MM.1S (cell line): ENCODE data around the gene CEP164.
"Not testable (repeated sequence)": the region's sequence is repeated elsewhere in the genome, so short reads cannot be mapped to it uniquely, and the experiment has no call there.

Source experiments
- DNase-seq: peaks from one replicate; pipeline ENCODE4 v3.0.0-alpha.2; 2015
- H2AFZ ChIP-seq: fragments of 300-600 bp; sonication (generic); 2 replicates; pipeline ENCODE4 v1.6.0; 2016; ENCODE audit warnings: antibody characterized with exemption, low read length
- H3F3A ChIP-seq: fragments of 300-600 bp; sonication (generic); 2 replicates; pipeline ENCODE4 v1.6.1; 2016; ENCODE audit warnings: mild to moderate bottlenecking, antibody characterized with exemption, low read length, moderate library complexity, mixed read lengths; ENCODE audit not compliant: insufficient read depth
- H3K27ac ChIP-seq: fragments of 300-600 bp; sonication (generic); 2 replicates; pipeline ENCODE4 v1.5.1; 2016; ENCODE audit warnings: mild to moderate bottlenecking, low read length
- H3K27me3 ChIP-seq: fragments of 300-600 bp; sonication (generic); replicated peaks from 2 replicates; pipeline ENCODE4 v1.6.0; 2016; ENCODE audit warnings: low read length; ENCODE audit not compliant: insufficient read depth
- H3K36me3 ChIP-seq: fragments of 300-600 bp; sonication (generic); replicated peaks from 2 replicates; pipeline ENCODE4 v1.6.1; 2016; ENCODE audit warnings: mild to moderate bottlenecking, low read length, mixed read lengths; ENCODE audit not compliant: insufficient read depth
- H3K4me1 ChIP-seq: fragments of 300-600 bp; sonication (generic); 2 replicates; pipeline ENCODE4 v1.6.1; 2016; ENCODE audit warnings: low read length, mixed read lengths
- H3K4me2 ChIP-seq: fragments of 300-600 bp; sonication (generic); 2 replicates; pipeline ENCODE4 v1.6.0; 2016; ENCODE audit warnings: low read depth, low read length
- H3K4me3 ChIP-seq: fragments of 300-600 bp; sonication (generic); 2 replicates; pipeline ENCODE4 v1.5.1; 2016; ENCODE audit warnings: low read length, mixed read lengths
- H3K79me2 ChIP-seq: fragments of 300-600 bp; sonication (generic); 2 replicates; pipeline ENCODE4 v1.6.1; 2016; ENCODE audit warnings: mixed run types, low read length, mixed read lengths
- H3K9ac ChIP-seq: fragments of 300-600 bp; sonication (generic); 2 replicates; pipeline ENCODE4 v1.6.1; 2016; ENCODE audit warnings: low read length, mixed read lengths
- H3K9me2 ChIP-seq: fragments of 300-600 bp; sonication (generic); replicated peaks from 2 replicates; pipeline ENCODE4 v1.6.1; 2016; ENCODE audit warnings: mild to moderate bottlenecking, low read length, mixed read lengths; ENCODE audit not compliant: insufficient read depth
- H3K9me3 ChIP-seq: fragments of 300-600 bp; sonication (generic); replicated peaks from 2 replicates; pipeline ENCODE4 v1.6.1; 2016; ENCODE audit warnings: mild to moderate bottlenecking, low read length, mixed read lengths; ENCODE audit not compliant: insufficient read depth
- H4K20me1 ChIP-seq: fragments of 300-600 bp; sonication (generic); 2 replicates; pipeline ENCODE4 v1.6.1; 2016; ENCODE audit warnings: mild to moderate bottlenecking, low read length, moderate library complexity, mixed read lengths; ENCODE audit not compliant: insufficient read depth
- CTCF ChIP-seq: fragments of 300-600 bp; sonication (generic); IDR thresholded peaks from 2 replicates; pipeline ENCODE4 v1.5.1; 2016; ENCODE audit warnings: antibody characterized with exemption, low read length, mixed read lengths
- EZH2 ChIP-seq: fragments of 300-600 bp; sonication (generic); optimal IDR thresholded peaks from 2 replicates; pipeline ENCODE3; 2017; ENCODE audit warnings: low read depth, mild to moderate bottlenecking, antibody characterized with exemption, low read length, mixed read lengths
- EZH2phosphoT487 ChIP-seq: fragments of 300-600 bp; sonication (generic); IDR thresholded peaks from 2 replicates; pipeline ENCODE4 v1.6.1; 2018; ENCODE audit warnings: antibody characterized with exemption, low read length

The CEP164 gene

GRCh38 chr11:117453886-117454563 is 126.4 kb downstream of the CEP164 start:
- no peak for DNase-seq

GRCh38 chr11:117454564-117454917 is 126.9 kb downstream of the CEP164 start:
- no peaks in the 10 kb centered on the region for H3K9me3 ChIP-seq
- H3K79me2 ChIP-seq: no peaks in the 10 kb centered on the region
- H3K36me3 ChIP-seq: no peaks in the 10 kb centered on the region
- H3K27me3 ChIP-seq: peaks cover 58% of the 10 kb centered on the region
- no peak overlapping the region for H3K4me3 ChIP-seq
- H3K4me1 ChIP-seq: no peaks in the 10 kb centered on the region
- TF ChIP-seq EZH2phosphoT487 (no peak), EZH2 (no peak), CTCF (no peak)
- DNase-seq: no peak
- no peak overlapping the region for H2AFZ ChIP-seq
- H3K4me2 ChIP-seq: no peak overlapping the region
- no peaks in the 10 kb centered on the region for H3F3A ChIP-seq
- no peak overlapping the region for H3K9ac ChIP-seq
- no peak overlapping the region for H3K27ac ChIP-seq
- no peaks in the 10 kb centered on the region for H4K20me1 ChIP-seq
- no peaks in the 10 kb centered on the region for H3K9me2 ChIP-seq

More at GRCh38 chr11:117453886-117454563, 126.4 kb downstream of the CEP164 start:
- no peak overlapping the region for H3K9ac ChIP-seq
- H3K4me3 ChIP-seq: no peak overlapping the region
- H2AFZ ChIP-seq: no peak overlapping the region
- H3K9me3 ChIP-seq: no peaks in the 10 kb centered on the region
- no peak overlapping the region for H3K4me2 ChIP-seq
- H3K27ac ChIP-seq: no peak overlapping the region
- no peaks in the 10 kb centered on the region for H3K9me2 ChIP-seq
- H4K20me1 ChIP-seq: no peaks in the 10 kb centered on the region
- H3K36me3 ChIP-seq: no peaks in the 10 kb centered on the region
- TF ChIP-seq EZH2phosphoT487 (no peak), EZH2 (no peak)
- H3K79me2 ChIP-seq: no peaks in the 10 kb centered on the region
- no peaks in the 10 kb centered on the region for H3K4me1 ChIP-seq
- no peaks in the 10 kb centered on the region for H3F3A ChIP-seq
- H3K27me3 ChIP-seq: peaks cover 58% of the 10 kb centered on the region

- H3K27me3 ChIP-seq: peaks cover 63% of the 10 kb centered on the region
- H3K9ac ChIP-seq: no peak overlapping the region
- H3F3A ChIP-seq: no peaks in the 10 kb centered on the region
- DNase-seq: no peak
- H3K4me2 ChIP-seq: no peak overlapping the region
- no peak overlapping the region for H3K4me3 ChIP-seq
- no peak for TF ChIP-seq EZH2
- no peak for TF ChIP-seq EZH2phosphoT487
- TF ChIP-seq CTCF: no peak
- no peaks in the 10 kb centered on the region for H3K9me3 ChIP-seq
- H4K20me1 ChIP-seq: no peaks in the 10 kb centered on the region
- H3K9me2 ChIP-seq: no peaks in the 10 kb centered on the region
- H3K27ac ChIP-seq: no peak overlapping the region
- no peaks in the 10 kb centered on the region for H3K4me1 ChIP-seq
- no peaks in the 10 kb centered on the region for H3K36me3 ChIP-seq
- H2AFZ ChIP-seq: no peak overlapping the region
- H3K79me2 ChIP-seq: no peaks in the 10 kb centered on the region
These were observed 128.5 kb downstream of the CEP164 start for GRCh38 chr11:117456027-117456720.

- H3K79me2 ChIP-seq, H3K4me3 ChIP-seq, H3K36me3 ChIP-seq, H3K27ac ChIP-seq, H3K9me2 ChIP-seq, H4K20me1 ChIP-seq, H3F3A ChIP-seq, H2AFZ ChIP-seq, H3K4me2 ChIP-seq, DNase-seq, H3K9ac ChIP-seq, H3K4me1 ChIP-seq, H3K9me3 ChIP-seq: not testable (repeated sequence)
- peaks cover 63% of the 10 kb centered on the region for H3K27me3 ChIP-seq
These were observed 129.0 kb downstream of the CEP164 start for GRCh38 chr11:117456721-117457029.
